NCI-H345 treated with DMSO at 0.1 percent for 48 hours (cell line): ENCODE measurements around the gene ZBTB43.
"Not testable (repeated sequence)": the region's sequence is repeated elsewhere in the genome, so short reads cannot be mapped to it uniquely, and the experiment has no call there.

ENCODE experiments used
- DNase-seq: peaks from one replicate; lab custom pipeline; 2025; ENCODE audit not compliant: unreplicated experiment; lab: John Stamatoyannopoulos, UW

ZBTB43 gene, protein sequence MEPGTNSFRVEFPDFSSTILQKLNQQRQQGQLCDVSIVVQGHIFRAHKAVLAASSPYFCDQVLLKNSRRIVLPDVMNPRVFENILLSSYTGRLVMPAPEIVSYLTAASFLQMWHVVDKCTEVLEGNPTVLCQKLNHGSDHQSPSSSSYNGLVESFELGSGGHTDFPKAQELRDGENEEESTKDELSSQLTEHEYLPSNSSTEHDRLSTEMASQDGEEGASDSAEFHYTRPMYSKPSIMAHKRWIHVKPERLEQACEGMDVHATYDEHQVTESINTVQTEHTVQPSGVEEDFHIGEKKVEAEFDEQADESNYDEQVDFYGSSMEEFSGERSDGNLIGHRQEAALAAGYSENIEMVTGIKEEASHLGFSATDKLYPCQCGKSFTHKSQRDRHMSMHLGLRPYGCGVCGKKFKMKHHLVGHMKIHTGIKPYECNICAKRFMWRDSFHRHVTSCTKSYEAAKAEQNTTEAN

GRCh38 chr9:126804696-126805553, at the start of gene ZBTB43:
TSS of gene ZBTB43 (plus strand) at chr9:126805040. CDS start at chr9:126832510, 27,470 bp downstream.
- DNase-seq = peak; percentile 87

DNA sequence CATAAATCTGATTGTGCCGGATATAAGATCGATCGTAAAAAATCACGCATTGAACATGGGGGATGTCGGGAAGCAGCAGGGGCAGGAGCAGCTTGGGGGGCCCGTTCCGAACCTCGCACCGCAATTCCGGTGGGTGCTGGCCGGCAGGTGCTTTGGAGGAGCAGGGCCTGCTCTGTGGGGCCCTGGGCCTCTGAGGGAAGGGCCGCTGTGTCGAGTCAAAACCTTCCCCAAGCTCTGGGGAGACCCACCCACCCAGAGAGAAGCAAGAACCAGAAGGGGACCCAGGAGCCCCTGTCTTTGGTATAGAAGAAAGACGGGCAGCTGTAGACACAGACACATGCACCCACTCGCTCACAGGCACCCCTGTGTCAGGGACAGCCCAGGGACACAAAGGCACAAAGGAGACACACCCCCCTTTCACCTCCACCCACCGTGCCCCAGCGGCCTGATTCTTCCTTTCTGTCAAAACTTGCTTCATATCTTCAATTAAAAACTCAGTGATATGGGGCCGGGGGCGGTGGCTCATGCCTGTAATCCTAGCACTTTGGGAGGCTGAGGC, 49.4 kb upstream of the ZBTB43 start:
- DNase-seq = no peak

DNA sequence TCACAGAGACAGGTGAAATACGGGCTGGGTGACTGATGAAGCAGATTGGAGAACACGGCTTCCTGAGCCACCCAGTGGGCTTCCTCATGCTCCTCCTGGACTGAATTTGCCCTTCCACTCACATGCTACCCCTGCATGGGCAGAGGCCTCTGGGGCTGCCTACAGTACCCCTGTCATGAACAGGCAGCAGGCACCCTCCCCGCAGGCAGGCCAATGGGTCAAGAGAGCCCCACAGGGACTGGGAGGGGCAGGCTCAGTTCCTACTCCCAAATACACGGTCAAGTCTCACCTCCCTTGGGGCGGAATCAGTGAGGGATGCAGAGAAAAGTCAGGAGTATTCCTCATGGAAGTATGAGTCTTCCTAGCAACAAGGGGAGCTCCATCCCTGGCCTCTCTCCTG, 48.6 kb upstream of the ZBTB43 start:
- DNase-seq = no peak

GRCh38 chr9:126756876-126757415, 47.9 kb upstream of the ZBTB43 start:
- DNase-seq = peak; percentile 97

DNA sequence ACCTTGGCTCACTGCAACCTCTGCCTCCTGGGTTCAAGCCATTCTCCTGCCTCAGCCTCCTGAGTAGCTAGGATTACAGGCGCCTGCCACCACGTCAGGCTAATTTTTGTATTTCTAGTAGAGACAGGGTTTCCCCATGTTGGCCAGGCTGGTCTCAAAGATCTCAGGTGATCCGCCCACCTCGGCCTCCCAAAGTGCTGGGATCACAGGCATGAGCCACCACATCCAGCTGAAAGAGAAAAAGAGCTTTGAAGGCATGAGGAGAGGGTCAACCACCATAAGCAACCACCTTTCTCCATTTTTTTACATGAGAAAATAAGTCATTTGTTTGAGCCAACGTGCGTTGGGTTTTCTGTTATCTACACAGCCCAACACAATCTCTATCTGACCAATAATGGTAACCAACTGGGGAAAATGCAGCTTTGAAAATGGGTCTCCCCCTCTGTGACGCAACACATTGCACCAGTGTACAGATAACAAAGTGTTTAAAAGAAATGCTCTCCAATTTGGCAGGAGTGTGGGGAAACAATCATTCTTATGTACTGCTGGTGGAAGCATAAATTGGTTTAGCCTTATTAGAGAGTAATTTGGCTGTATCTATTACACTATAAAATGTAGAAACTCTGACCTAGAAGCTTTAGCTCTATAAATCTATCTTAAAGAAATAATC, 45.8 kb upstream of the ZBTB43 start:
- no peak for DNase-seq

DNA sequence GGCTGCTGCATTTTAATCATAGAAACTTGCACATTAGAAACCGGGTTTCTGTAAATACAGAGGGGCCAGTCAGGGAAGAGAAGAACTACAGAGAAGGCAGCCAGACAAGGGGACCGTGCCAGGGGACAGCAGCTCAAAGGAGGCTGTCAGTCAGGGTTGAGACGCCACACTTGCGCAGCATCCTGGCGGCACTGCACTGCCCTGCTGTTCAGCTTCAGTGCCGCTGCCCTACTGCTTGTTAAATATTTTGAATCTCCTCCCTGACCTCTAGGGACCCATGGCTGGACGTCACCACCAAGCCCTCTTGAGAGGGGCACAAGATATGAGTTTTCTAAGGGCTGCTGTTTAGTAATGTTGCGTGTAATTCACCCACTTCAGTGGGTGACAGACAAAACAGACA, 43.6 kb upstream of the ZBTB43 start:
- no peak for DNase-seq

DNA sequence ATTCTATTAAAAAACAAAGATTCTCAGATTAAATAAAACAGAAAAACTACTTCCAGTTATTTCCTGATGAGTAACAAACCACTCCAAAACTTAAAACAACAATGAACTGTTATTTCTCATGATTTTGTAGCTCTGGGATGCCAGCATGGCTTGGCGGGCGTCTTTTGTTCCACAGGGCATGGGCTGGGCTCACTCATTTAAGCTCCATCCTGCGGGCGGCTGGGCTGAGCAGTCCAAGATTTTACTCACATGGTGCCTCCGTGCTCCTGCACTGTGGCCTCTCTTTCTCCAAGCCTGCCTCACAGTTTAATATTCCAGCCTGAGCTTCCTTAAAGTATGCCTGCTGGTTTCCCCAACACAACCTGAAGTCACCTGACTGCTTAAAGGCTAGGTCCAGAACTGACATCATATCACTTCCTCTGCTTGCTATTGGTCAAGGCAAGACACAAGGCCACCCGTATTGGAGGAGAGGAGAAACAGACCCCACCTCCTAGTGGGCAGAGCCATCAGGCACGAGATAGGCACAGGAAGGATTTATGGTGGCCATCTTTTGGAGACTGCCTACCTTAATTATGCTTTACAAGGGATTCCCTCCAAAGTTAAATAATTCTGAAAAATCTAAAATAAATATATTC, 41.6 kb upstream of the ZBTB43 start:
- DNase-seq = no peak

DNA sequence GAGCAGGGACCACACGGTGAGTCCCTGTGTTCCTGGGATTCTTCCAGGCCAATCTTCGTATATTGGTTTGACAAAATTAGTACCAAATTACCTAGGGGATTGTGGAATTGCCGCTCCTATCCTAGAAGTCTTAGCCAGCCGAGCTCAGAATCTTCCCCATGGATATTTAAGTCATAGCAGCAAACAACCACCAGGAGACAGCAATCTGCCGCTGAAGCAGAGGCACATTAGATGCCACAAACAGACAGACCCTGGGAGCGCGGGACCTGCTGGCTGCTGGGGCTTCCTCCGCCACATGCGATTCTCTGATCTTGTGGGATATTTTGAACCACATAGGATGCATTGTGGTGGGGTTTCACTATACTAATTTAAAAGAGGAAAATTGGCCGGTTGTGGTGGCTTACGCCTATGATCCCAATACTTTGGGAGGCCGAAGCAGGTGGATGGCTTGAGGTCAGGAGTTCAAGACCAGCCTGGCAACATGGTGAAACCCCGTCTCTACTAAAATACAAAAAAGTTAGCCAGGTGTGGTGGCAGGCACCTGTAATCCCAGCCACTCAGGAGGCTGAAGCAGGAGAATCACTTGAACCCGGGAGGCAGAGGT, 31.7 kb upstream of the ZBTB43 start:
- no peak for DNase-seq

- DNase-seq = no peak
Measured at GRCh38 chr9:126775926-126776325, 28.9 kb upstream of the ZBTB43 start.

- DNase-seq = no peak
Measured at GRCh38 chr9:126777733-126778132, 27.1 kb upstream of the ZBTB43 start.

- DNase-seq = no peak
Measured at GRCh38 chr9:126778141-126778540, 26.7 kb upstream of the ZBTB43 start.

GRCh38 chr9:126778696-126779095, 26.1 kb upstream of the ZBTB43 start:
- not testable (repeated sequence) for DNase-seq

- peak; percentile 65 for DNase-seq
Measured at GRCh38 chr9:126781186-126782052, 23.4 kb upstream of the ZBTB43 start.

- DNase-seq = no peak
Measured at GRCh38 chr9:126782053-126782388, 22.8 kb upstream of the ZBTB43 start.

- DNase-seq = no peak
Measured at GRCh38 chr9:126783949-126784348, 20.9 kb upstream of the ZBTB43 start.

DNA sequence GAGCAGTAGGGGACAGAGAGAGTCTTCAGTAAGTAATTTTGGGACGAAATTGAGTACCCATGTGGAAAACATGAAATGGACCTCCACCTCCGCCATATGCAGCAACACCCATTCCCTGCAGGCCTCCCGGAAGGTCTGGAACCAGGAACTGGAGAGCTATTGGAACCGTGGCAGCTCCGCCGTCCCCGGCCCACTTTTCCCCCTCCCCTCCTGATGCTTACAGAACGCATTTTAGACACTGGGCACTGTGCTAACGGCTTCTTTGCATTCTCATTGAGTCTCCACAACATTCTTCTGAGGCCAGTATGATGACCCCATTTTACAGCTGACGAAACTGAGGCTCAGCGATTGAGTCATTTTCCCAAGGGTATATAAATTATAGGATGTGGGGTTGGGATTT, 20.4 kb upstream of the ZBTB43 start:
- DNase-seq = no peak

DNA sequence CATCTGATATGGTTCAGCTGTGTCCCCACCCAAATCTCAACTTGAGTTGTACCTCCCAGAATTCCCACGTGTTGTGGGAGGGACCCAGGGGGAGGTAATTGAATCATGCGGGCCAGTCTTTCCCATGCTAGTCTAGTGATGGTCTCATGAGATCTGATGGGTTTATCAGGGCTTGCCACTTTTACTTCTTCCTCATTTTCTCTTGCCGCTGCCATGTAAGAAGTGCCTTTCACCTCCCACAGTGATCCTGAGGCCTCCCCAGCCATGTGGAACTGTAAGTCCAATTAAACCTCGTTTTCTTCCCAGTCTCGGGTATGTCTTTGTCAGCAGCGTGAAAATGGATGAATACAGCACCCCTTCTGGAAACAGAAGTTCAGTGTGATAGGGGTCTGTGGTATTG, 20.0 kb upstream of the ZBTB43 start:
- DNase-seq = not testable (repeated sequence)

- DNase-seq = no peak
Measured at GRCh38 chr9:126788046-126788445, 16.8 kb upstream of the ZBTB43 start.
